ENCODE data around the gene ZBTB34.

Gene ZBTB34

GRCh38 chr9:126856326-126856877, 4.0 kb upstream of the ZBTB34 start:
- TF ChIP-seq, protein P1, sequence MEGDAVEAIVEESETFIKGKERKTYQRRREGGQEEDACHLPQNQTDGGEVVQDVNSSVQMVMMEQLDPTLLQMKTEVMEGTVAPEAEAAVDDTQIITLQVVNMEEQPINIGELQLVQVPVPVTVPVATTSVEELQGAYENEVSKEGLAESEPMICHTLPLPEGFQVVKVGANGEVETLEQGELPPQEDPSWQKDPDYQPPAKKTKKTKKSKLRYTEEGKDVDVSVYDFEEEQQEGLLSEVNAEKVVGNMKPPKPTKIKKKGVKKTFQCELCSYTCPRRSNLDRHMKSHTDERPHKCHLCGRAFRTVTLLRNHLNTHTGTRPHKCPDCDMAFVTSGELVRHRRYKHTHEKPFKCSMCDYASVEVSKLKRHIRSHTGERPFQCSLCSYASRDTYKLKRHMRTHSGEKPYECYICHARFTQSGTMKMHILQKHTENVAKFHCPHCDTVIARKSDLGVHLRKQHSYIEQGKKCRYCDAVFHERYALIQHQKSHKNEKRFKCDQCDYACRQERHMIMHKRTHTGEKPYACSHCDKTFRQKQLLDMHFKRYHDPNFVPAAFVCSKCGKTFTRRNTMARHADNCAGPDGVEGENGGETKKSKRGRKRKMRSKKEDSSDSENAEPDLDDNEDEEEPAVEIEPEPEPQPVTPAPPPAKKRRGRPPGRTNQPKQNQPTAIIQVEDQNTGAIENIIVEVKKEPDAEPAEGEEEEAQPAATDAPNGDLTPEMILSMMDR (IDR thresholded peaks at IDR 0.05; ENCODE audit: low read depth, low read length): no peak
- no peak overlapping the region for H3K4me3 ChIP-seq (ENCODE audit: low read depth, low read length)

- TF ChIP-seq, protein P1 (IDR thresholded peaks at IDR 0.05; ENCODE audit: low read depth, low read length): no peak
- no peak overlapping the region for H3K4me3 ChIP-seq (ENCODE audit: low read depth, low read length)
Measured at GRCh38 chr9:126857261-126857960, 3.0 kb upstream of the ZBTB34 start.

DNA sequence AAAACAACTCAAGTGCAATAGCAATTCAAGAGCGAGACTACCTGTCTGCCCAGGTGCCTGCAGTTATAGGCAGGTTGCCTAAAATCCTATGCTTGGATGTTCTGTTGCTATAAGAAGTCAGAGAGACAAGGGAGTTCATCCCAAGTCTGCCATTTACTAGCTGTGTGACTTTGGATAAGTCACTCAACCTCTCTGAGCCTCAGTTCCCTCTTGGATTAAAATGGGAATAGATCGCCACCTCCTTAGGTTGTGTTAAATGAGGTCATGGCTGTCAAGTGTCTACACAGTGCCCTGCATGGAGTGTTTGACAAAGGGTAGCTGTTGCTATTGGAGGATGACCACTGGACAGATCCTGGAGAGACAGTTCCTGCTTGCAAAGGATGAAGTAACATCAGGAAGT, 1.3 kb upstream of the ZBTB34 start:
- TF ChIP-seq, protein P1 (IDR thresholded peaks at IDR 0.05; ENCODE audit: low read depth, low read length): no peak
- H3K4me3 ChIP-seq (ENCODE audit: low read depth, low read length): no peak overlapping the region

DNA sequence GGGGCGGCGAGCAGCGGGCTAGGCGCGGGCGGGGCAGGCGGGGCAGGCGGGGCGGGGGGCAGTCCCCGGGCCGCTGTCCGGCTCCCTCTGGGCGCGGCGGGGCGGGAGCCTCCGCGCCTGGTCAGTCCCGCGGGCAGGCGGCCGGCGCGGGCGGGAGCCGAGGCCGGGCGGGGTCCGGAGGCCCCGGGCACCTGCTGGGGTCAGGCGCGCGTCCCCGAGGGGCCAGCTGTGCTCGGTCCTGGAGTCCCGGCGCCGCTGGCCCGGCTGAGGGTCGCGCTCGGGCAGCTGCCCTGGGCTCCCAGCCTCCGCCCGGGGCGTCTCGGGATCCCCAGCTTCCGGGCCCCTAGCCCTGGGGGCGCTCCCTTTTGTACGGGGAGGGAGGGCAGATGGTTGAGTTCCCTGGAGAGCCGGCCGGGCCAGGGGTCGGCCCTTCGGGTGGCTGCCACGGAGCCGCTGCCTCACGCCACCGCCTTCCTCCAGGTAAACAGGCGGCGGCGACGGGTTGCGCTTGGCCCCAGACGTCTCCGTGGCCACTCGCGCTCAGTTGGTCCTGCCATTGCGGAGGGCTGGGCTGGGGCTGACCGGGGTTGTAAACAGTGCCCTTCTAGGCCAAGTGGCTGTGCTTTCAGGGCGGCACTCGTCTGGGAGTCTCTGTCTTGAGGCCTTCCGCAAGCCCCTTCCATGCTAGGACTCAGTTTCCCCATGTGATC, 473 bp downstream of the ZBTB34 start:
- TF ChIP-seq, protein P1 (IDR thresholded peaks at IDR 0.05; ENCODE audit: low read depth, low read length): no peak
- H3K4me3 ChIP-seq (ENCODE audit: low read depth, low read length): peak overlapping the region; percentile 72

GRCh38 chr9:126861707-126862103, 1.3 kb downstream of the ZBTB34 start:
- TF ChIP-seq, protein P1 (IDR thresholded peaks at IDR 0.05; ENCODE audit: low read depth, low read length): no peak
- peak overlapping the region; percentile 72 for H3K4me3 ChIP-seq (ENCODE audit: low read depth, low read length)

GRCh38 chr9:126862104-126862761, 1.8 kb downstream of the ZBTB34 start:
- TF ChIP-seq, protein P1 (IDR thresholded peaks at IDR 0.05; ENCODE audit: low read depth, low read length): no peak
- peak overlapping the region; percentile 72 for H3K4me3 ChIP-seq (ENCODE audit: low read depth, low read length)

Measured in WI38 (cell line).